GM19438 (cell line): Measurements from ENCODE around the gene UGT1A9.

Source experiments
- ATAC-seq: cut with Tn5 transposase; IDR thresholded peaks from one replicate; pipeline ENCODE4 v1.9.1; 2021; ENCODE audit warnings: low read depth; ENCODE audit not compliant: unreplicated experiment

Gene UGT1A9

GRCh38 chr2:233813236-233814055, 141.7 kb downstream of the UGT1A9 start:
- ATAC-seq: no peak

- no peak for ATAC-seq
Measured at GRCh38 chr2:233814056-233814835, 142.5 kb downstream of the UGT1A9 start.

- no peak for ATAC-seq
Measured at GRCh38 chr2:233815861-233816260, 144.2 kb downstream of the UGT1A9 start.

- no peak for ATAC-seq
Measured at GRCh38 chr2:233816334-233816733, 144.6 kb downstream of the UGT1A9 start.

- no peak for ATAC-seq
Measured at GRCh38 chr2:233816771-233817170, 145.1 kb downstream of the UGT1A9 start.

GRCh38 chr2:233817361-233817911, 145.7 kb downstream of the UGT1A9 start:
- ATAC-seq: no peak

GRCh38 chr2:233817995-233818638, 146.4 kb downstream of the UGT1A9 start:
- no peak for ATAC-seq

- no peak for ATAC-seq
Measured at GRCh38 chr2:233818639-233819621, 147.2 kb downstream of the UGT1A9 start.

- ATAC-seq: no peak
Measured at GRCh38 chr2:233819884-233820773, 148.4 kb downstream of the UGT1A9 start.

GRCh38 chr2:233820774-233821105, 149.0 kb downstream of the UGT1A9 start:
- no peak for ATAC-seq

- ATAC-seq: no peak
Measured at GRCh38 chr2:233821196-233821595, 149.5 kb downstream of the UGT1A9 start.

GRCh38 chr2:233821709-233822100, 150.0 kb downstream of the UGT1A9 start:
- ATAC-seq: no peak

GRCh38 chr2:233822101-233822771, 150.5 kb downstream of the UGT1A9 start:
- ATAC-seq: no peak
